ENCODE data around the gene AGBL4. TPM values are rescaled to one million over a fixed set of nuclear protein-coding genes. Genes with fewer than 3 reads are reported as not detected.

AGBL4 gene
- total RNA-seq, 1 donor from 2014 or later: 3.1 TPM

- DNase-seq (ENCODE audit: low spot score, unreplicated experiment): no peak
- no peak overlapping the region for H3K4me3 Mint-ChIP-seq (ENCODE audit: low read depth)
- no peaks in the 10 kb centered on the region for H3K36me3 Mint-ChIP-seq (ENCODE audit: insufficient read depth)
- H3K27me3 Mint-ChIP-seq: no peaks in the 10 kb centered on the region
- H3K9me3 Mint-ChIP-seq (ENCODE audit: low read depth): no peaks in the 10 kb centered on the region
- H3K4me1 Mint-ChIP-seq (ENCODE audit: low read depth): no peaks in the 10 kb centered on the region
- H3K27ac Mint-ChIP-seq: no peak overlapping the region
- TF ChIP-seq CTCF (IDR thresholded peaks at IDR 0.05; ENCODE audit: unreplicated experiment): no peak
Observed at GRCh38 chr1:48596046-48596445, 1427.7 kb downstream of the AGBL4 start.

GRCh38 chr1:48595613-48596012 is 1428.1 kb downstream of the AGBL4 start:
- H3K4me3 Mint-ChIP-seq (ENCODE audit: low read depth): no peak overlapping the region
- no peaks in the 10 kb centered on the region for H3K27me3 Mint-ChIP-seq
- no peak for TF ChIP-seq CTCF (IDR thresholded peaks at IDR 0.05; ENCODE audit: unreplicated experiment)
- H3K9me3 Mint-ChIP-seq (ENCODE audit: low read depth): no peaks in the 10 kb centered on the region
- H3K4me1 Mint-ChIP-seq (ENCODE audit: low read depth): no peaks in the 10 kb centered on the region
- no peak overlapping the region for H3K27ac Mint-ChIP-seq
- H3K36me3 Mint-ChIP-seq (ENCODE audit: insufficient read depth): no peaks in the 10 kb centered on the region
- no peak for DNase-seq (ENCODE audit: low spot score, unreplicated experiment)

GRCh38 chr1:48592330-48592729 is 1431.4 kb downstream of the AGBL4 start:
- Mint-ChIP-seq H3K4me1 (ENCODE audit: low read depth) (no peaks in the 10 kb centered on the region), H3K36me3 (ENCODE audit: insufficient read depth) (no peaks in the 10 kb centered on the region), H3K27ac (no peak overlapping the region), H3K27me3 (peaks cover 5% of the 10 kb centered on the region), H3K9me3 (ENCODE audit: low read depth) (no peaks in the 10 kb centered on the region), H3K4me3 (ENCODE audit: low read depth) (no peak overlapping the region)
- no peak for TF ChIP-seq CTCF (IDR thresholded peaks at IDR 0.05; ENCODE audit: unreplicated experiment)
- no peak for DNase-seq (ENCODE audit: low spot score, unreplicated experiment)

GRCh38 chr1:48591181-48591580 is 1432.6 kb downstream of the AGBL4 start:
- no peak for TF ChIP-seq CTCF (IDR thresholded peaks at IDR 0.05; ENCODE audit: unreplicated experiment)
- Mint-ChIP-seq H3K36me3 (ENCODE audit: insufficient read depth) (no peaks in the 10 kb centered on the region), H3K9me3 (ENCODE audit: low read depth) (no peaks in the 10 kb centered on the region), H3K27me3 (peaks cover 14% of the 10 kb centered on the region), H3K4me3 (ENCODE audit: low read depth) (no peak overlapping the region), H3K4me1 (ENCODE audit: low read depth) (no peaks in the 10 kb centered on the region), H3K27ac (no peak overlapping the region)
- DNase-seq (ENCODE audit: low spot score, unreplicated experiment): no peak

- H3K9me3 Mint-ChIP-seq (ENCODE audit: low read depth): no peaks in the 10 kb centered on the region
- DNase-seq (ENCODE audit: low spot score, unreplicated experiment): no peak
- H3K4me3 Mint-ChIP-seq (ENCODE audit: low read depth): no peak overlapping the region
- H3K27me3 Mint-ChIP-seq: peaks cover 19% of the 10 kb centered on the region
- H3K4me1 Mint-ChIP-seq (ENCODE audit: low read depth): peaks cover 4% of the 10 kb centered on the region
- no peaks in the 10 kb centered on the region for H3K36me3 Mint-ChIP-seq (ENCODE audit: insufficient read depth)
- TF ChIP-seq CTCF (IDR thresholded peaks at IDR 0.05; ENCODE audit: unreplicated experiment): no peak
- H3K27ac Mint-ChIP-seq: no peak overlapping the region
Observed at GRCh38 chr1:48588061-48588460, 1435.7 kb downstream of the AGBL4 start.
